ENCODE results near the gene MSI2.

MSI2 gene

DNA sequence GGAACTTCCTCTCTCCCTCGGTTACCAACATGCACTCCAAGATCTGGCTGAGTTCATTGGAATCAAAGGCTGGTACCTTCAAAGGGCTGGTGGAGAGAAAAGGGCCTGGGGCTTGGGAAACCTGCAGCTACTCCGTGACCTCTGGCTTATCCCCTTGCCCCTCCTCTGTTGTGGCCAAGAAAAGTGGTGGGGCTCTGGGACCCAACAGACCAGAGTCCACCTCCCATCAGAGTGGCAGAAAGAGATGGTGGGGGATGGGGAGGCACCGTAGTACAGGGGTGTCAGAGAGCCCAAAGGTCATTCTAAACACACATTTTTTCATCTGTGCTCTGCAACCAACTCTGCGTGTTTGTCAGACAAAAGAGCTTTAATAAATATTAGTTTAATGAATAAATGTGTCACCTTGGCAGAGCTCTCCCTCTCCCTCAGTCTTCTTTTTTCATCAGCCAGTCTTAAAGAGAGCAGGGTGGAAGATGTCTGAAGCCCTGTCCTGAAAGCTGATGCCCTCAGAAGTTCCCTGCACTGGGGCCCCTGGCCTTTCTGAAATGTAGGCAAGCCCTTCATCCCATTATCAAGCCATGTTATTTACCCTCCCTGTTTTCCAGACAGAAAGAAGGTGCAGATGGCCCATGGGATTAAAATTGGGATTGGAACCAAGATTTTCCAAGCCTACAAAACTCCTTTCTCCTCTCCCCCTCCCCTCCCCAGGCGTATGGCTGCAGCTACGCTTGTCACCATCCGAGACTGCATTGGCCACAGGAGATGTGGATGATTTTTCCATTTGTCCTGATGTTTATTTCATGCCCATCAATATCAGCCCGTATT lies 261.5 kb downstream of the MSI2 start:
- no peak for DNase-seq

DNA sequence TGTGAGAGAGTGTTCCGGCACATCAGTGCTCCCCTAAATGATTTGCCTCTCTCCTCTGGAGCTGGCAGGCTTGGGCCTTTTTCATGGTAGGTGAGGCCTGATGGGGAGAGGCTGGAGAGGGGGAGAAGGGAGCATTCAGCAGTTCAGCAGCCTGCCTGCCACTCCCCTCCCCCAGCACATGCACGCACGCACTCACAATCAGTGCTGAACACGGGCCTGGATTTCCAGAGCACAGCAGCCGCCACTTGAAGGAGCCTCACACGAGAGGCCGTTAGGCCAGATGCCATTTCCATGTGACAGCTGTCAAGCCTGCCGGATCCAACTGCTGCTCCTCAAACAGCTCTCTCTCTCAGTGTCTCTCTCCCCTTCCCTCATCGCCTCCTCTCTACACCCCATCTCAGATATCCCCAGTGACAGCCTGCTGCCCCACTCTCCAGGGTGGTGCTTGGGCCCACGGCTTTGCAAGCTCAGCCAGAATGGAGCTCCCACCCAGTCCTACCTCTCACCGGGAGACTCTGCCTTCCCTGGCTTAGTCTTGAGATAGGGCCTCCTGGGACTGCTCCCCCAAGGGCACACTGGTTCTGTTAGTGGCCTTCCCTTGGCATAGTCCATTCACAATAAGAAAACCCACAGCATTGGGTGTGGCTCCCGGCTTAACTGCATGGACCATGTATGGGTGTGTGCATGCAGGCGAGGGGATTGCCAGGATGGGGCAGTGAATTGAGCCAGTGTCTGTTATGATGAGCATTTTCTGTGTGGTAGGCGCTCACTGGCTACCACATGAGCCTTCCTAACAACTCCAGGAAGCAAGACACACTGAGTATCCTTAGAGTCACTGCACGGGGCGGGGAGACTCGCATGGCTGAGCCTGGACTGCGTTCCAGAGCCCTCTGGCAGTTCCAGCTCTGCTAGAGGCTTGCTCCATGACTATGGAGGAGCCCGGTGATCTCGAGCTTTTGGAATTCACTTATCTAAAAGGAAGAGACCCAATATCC lies 262.6 kb downstream of the MSI2 start:
- DNase-seq, result peak in 14 of 56 donors; percentile 13 to 43 (median 23)

DNA sequence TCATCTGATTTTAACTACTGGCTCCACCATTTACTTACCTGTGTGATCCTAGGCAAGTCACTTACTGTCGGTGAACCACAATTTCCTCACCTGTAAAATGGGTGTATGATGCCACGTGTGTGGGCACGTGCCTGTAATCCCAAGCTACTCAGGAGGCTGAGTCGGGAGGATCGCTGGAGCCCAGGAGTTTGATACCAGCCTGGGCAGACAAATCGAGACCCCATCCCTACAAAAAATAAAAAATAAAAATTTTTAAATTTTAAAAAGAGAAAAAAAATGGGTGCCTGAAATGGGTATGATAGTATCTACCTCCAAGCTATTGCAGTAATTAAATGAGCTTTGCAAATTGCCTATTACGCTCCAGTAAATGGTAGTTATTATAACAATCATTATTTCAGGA lies 263.5 kb downstream of the MSI2 start:
- no peak for DNase-seq

DNA sequence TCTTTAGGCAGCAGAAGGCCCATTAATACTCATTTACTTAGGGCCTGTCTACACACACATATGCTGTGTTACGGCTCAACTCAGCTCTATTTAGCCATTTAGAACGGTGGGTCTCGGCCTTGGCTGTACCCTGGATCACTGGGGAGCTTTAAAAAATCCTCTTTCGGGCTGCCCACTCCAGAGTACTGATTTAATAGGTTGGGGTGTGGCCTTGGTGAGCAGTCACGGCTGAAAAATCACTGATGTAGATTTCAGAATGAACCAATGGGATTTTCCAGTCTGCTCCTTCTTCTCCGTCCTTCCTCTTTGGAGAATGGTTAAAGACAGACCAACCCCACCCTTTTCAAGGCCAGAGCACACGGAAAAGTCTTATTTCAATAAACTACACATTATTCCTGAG lies 265.3 kb downstream of the MSI2 start:
- no peak for DNase-seq

DNA sequence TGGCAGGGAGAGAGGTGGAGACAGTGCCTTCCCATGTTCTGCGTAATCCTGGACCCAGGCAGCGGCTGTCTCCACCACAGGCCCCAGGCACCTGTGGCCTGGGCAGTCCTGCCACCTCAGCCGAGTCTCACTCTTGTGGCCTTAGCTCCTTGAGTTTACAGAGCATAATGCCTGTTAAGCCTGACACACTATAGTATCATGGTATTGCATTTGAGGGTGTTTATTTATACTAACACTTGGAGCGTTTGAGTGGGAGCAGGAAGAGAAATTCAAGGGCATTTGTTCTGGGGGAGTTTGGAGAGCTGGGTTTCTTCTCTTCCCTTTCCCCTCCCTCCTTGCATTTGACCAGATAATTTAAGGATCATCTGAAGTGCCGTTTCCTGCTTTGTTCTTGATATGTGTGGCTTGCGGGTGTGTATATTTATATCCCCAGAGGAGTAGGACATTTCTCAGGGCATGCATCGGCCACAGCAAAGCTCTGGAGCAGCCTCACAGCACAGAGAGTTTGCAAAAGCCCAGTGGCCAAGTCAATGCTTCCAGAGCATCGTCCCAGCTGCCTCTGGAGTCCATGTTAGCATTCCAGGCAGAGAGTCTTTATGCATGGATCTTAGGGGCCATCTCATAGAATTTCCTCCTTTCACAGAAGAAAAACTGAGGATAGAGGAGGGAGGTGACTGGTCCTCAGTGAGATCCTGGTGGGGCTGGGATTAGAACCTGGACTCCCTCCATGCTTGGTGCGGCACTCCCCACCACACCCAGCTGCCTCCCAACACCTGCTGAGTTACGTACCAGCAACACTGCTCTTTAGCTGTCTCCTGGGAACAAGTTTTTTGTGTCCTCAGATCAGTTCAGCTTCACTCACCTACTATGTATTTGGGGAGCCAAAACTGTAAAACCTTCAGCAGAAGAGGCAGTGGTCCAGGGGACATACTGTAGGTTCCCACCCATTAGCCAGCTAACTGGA lies 266.0 kb downstream of the MSI2 start:
- no peak for DNase-seq

DNA sequence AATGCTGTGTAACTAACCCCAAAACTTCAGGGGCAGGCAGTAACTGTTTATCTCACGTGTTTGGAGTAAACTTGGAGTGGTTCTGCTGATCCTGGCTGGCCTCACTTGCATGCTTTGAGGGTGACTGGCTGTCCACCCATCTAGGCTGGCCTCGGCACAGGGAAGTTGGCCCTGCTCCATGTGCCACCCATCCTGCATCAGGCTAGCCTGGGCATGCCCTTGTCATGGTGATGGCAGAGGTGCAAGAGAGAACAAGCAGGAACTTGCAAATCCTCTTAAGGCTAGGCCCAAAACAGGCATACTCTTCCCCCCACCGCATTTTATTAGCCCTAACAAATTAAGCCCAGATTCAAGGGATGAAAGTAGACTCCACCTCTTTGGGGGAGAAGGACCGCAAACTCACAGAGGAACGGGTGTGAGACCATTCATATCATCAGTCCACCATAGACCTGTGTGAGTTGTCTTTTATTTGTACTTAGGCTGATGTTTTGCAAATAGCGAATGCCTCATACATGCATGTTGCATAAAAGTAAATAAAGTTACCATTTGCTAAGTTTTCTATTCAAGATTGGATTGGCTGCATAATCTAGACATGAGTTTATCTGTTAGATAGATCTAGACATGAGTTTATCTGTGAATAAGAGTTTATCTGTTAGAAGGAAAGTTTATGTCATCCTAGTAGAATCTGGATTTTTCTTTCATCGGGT lies 267.8 kb downstream of the MSI2 start:
- peak in 5 of 56 donors; percentile 22 to 54 (median 36) for DNase-seq

DNA sequence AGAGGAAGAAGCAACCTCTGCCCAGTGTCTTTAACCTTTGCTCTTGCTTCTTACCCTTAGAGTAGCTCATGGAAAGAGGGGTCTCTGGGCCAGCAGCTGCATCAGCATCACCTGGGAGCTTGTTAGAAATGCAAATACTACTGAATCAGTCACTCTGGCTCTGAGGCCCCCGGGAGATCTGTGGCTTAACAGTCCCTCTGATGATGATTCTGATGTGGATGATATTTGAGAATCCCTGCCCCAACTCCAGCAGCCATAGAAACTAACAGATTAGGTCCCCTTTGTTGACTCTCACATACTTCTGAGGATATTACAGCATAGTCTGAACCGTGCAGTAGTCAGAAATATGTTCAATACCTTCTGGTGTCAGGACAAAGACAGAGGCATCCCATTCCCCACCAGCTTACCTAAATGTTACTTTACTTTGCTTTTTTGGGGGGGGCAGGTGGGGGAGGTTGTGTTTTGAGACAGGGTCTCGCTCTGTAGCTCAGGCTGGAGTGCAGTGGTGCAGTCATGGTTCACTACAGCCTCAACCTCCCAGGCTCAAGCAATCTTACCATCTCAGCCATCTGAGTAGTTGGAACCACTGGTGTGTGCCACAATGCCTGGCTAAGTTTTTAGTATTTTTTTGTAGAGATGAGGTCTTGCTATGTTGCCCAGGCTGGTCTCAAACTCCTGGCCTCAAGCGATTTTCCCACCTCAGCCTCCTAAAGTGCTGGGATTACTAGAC lies 268.7 kb downstream of the MSI2 start:
- no peak for DNase-seq

DNA sequence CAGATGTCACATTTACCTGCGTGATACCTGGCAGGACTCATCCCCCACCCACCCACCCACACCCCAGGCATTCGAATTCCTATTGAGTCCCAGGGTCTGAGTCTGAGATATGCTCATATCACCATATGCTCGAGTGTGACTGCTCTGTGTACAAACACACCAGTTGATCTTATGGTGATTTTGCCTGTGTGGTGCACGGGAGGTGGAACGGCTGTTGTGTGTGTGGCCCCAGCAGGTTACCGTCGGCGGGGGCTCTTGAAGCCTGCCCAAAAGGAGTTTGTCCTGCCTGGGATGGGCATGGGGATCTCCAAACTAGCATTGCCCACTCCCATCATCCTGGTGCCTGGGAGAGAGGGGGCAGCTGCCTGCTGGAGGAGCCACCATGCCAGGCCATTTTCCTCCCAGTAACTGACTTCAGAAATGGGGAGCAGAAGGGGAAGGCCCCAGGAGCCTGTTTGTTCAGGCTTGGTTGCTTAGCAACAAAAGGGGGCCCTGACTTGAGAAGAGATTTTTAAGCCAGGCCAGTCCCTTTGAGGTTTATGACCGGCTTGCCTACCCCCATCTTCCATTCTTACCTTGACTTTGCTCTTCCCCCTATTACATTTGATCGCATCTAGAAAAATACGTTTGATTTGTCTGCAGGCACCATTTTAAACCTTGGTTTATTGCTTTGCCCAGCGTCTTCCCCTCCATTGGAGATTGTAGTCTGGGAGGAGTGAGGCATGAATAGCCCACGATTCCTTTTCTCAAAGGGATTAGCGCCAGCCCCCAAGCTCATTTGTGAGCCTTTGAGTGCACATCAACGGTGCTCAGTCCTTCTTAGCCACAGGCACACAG lies 271.1 kb downstream of the MSI2 start:
- DNase-seq, result peak in 3 of 56 donors; percentile 27 to 43 (median 29)

DNA sequence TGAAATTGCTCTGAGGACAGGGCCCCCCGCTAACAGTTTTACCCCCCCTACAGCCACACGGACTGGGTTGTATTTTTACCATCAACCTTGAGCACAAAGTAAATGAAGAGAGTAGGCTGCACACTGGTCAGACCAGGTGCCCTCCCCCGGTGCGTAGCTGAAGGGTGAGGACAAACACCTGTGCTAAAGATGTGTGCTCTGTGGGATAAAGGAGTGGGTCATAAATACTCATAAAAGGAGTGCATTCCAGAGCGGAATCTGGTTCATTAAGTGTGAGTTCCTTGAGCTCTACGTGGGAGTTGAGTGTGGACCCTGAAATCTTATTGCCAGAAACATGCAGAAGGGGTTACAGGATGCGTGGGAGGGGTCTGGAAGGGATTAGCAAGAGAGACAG lies 271.7 kb downstream of the MSI2 start:
- no peak for DNase-seq

DNA sequence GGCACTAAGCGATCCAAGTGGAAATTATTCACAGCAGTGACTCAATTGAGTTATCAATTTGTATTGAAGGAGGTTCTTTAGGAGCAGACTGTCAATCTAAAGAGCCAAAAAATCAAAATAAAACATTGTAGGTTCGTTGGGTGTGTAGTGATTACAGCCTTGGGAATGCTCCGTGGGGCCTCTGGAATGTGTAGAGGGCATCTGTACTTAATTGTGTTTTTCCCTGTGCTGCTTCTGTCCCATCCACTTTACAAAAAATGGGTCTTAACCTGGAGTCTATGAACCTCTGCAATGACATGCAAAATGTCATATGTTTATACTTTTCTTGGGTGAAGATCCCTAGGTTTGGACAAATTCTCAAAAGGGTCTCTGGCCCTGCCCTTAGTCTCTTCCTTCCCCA lies 273.7 kb downstream of the MSI2 start:
- no peak for DNase-seq

DNA sequence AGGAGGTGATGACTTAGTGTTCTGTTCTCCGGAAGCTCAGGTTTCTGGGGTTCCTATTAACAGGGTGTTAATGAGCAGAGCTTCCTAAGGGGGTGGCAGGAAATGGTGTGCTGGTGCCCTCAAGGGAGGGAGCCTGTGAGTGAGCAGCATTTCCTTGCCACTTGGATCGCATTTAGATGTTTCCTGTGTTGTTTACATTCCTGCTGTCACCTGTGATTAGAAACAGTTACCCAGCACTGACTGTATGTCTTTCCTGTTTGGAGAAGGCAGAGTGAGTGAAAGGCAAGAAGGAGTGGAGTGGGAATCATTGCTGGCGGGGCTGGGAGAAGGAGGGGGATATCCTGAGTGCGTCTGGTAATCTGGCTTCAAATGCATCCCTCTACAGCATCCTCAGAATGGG lies 274.2 kb downstream of the MSI2 start:
- DNase-seq, result no peak

DNA sequence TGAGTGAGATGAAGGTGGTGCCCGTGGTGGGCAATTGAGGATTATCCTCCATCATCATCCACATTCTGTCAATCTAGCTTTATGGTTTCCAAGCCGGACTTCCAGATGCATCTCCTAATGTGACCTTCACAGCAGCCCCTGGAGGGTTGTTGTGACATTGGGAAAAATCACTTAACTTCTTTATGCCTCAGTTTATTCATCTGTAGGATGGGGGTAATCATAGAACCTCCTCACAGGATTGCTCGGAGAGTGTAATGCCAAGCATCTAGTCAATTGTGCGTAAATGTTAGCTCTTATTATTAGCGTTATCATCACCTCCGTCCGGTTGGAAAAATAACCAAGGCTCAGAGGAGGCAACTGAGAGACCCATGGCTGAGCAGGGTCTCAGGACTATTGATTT lies 274.8 kb downstream of the MSI2 start:
- no peak for DNase-seq

DNA sequence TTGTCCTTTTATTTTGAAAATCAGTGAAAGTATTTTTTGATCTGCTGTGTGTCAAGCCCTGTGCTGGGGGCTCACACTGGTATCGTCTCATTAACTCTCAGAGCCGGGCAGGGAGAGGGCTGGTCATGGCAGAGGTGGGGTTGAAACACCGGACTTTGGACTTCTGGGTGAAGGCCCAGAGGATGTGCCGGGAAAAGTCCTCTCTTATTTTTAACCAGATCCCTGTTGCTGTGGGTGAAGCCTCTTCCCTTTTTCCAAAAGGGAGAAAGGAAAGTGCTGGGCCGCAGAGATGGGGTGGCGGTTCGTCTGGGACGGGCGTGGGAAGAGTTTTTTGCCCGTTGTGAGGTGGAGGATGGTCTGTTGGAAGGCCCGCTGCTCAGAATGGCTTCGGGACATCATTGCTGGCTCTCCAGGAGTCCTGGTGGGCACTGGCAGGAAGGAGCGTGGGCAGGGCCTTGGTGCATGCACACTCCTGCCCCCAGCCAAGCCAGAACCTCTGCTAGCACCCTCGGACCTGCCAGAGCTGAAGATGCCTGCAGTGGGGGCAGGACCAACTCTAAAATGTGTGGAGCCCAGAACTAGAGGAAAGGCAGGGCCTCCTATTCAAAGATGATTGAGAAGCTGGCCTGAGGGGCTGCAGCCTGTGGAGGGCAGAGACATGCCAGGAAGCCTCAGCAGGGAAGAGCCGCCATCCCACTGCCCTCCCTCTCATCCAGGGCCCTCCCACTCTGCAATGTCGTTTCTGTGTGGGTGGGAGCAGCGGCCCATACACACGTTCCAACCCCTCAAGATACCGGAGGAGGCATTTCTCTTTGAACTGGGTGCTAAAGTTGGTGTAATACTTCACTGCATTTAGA lies 275.6 kb downstream of the MSI2 start:
- no peak for DNase-seq

DNA sequence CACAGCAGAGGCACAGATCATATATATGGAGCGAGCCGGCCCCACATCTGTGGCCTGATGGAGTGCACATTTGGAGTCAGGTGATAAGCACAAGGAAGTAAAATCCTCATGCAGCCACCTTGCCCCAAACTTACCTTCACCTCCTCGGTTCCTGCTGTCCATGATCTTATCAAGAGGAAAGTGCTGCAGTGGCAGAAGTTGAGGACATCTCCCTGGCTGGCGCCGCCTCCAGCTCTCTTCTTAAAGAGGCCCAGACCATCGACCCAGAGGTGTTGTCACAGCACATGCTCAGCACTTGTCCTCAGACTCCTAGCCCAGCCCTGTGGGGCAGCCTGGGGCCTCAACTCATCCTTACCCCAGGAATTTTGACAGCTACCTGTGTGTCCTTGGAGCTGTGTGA lies 276.2 kb downstream of the MSI2 start:
- DNase-seq, result no peak

DNA sequence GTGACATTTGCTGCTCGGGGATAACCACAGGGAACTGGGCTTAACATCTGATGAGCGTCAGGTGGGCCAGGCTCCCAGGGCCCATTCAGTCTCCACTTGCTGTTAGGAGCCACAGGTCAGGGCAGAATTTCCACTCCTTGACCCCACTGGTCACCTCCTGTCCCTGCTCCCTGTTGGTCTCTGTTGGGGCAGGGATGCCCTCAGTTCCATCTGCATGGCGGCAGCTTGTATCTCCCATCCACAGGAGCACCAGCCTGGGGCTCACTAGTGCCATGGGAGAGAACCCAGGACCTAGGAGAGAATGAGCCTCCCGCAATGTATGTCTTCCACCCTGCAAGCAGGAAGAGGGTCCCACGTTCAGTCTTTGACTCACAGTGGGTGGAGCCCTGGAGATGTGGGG lies 276.6 kb downstream of the MSI2 start:
- DNase-seq, result no peak

DNA sequence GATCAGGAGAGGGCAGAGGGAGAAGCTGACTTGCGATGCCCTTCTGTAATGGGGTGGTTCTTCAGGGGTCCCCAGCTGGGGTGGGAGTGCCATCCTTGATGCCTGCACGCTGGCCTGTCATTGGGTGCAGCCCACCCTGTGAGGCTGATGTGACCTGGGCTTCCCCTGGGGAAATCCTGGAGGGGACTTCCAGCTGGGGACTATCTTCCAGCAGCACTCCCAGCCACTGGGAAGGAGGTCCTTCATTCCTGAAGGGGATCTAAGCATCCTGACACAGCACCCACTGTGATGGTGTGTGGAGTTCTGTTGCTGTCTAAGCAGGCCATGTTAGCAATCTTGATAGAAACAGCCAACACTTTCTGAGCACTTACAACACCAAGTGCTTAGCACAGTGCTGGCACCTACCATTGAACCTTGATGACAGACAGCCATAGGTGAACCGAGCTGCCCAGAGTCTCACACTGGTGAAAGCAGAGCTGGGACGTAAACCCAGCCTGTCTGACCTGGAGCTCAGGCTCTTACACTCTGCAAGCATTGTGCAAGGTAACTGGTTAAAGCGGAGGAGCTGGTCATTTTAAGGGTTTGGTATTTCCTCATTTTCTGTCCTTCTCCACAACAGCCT lies 277.5 kb downstream of the MSI2 start:
- DNase-seq, result no peak

DNA sequence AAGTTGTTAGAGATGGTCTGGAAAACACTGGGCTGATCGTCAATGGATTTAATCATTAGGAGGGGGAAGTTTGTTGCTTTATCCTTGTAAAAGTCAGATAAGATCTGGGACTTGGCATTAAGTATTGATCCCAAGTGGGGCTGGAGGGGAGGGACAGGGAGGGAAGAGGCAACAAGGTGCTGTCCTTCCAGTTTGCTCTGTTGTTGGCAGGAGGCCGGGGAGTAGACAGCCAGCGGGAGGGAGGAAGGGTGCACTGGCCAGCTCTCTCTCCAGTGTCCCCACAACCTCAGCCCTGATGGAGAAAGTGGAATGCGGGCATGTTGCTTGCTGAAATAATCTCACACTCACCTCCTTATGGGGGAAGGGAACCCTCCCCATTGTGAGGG lies 278.5 kb downstream of the MSI2 start:
- no peak for DNase-seq

Data from nucleus accumbens (tissue), 56 donors.